HTR-8/SVneo (cell line): ENCODE measurements around the gene SLC1A2.
"Not testable (repeated sequence)": the region's sequence is repeated elsewhere in the genome, so short reads cannot be mapped to it uniquely, and the experiment has no call there.

Experiments
- DNase-seq: peaks from one replicate; pipeline ENCODE4 v3.0.0; 2011; ENCODE audit warnings: low spot score, mixed read lengths; ENCODE audit not compliant: insufficient read length
- FAIRE-seq: peaks from 2 replicates; lab custom pipeline; 2011; peaks lifted over from hg19 to GRCh38; lab: Jason Lieb, UNC

Gene SLC1A2

GRCh38 chr11:35235936-35236666 lies 183.3 kb downstream of the SLC1A2 start:
- DNase-seq (no peak), FAIRE-seq (no peak)

- FAIRE-seq, result no peak
- no peak for DNase-seq
Observed at GRCh38 chr11:35235498-35235897, 183.9 kb downstream of the SLC1A2 start.

DNA sequence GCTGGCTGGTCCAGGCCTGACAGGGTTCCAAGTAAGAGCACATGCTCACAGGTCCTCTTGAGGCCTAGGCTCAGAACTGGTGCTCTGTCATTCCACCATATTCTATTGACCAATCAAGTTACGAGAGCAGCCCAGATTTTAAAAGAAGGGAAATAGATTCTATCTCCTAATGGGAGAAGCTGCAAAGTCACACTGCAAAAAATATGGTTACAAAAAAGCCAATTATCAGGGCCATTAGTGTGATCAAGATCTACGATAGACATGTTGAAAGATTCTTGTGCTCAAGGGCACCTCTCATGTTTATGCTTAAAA lies 184.2 kb downstream of the SLC1A2 start:
- DNase-seq (no peak), FAIRE-seq (no peak)

GRCh38 chr11:35234460-35235156 lies 184.8 kb downstream of the SLC1A2 start:
- DNase-seq, result no peak
- no peak for FAIRE-seq

- no peak for DNase-seq
- no peak for FAIRE-seq
Observed at GRCh38 chr11:35233518-35233917, 185.8 kb downstream of the SLC1A2 start.

DNA sequence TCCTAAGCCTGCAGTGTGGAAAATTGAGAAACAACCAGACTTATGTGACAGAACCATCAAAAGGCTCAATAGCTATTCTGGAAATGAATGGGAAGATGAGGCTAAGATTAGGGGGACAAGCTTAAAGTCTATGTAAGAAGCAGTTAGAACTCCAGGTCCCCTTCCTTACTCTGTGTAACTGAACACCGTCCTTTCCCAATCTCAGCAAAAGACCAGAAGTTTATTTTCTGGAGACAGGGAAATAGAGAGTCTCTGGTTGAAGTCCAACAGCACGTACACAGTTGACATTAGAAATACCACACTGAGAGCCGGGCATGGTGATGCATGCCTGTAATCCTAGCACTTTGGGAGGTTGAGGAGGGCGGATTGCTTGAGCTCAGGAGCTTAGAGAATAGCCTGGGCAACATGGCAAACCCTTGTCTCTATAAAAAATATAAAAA lies 186.4 kb downstream of the SLC1A2 start:
- FAIRE-seq (peak; percentile 60), DNase-seq (no peak)

- no peak for FAIRE-seq
Observed at GRCh38 chr11:35231076-35231860, 188.1 kb downstream of the SLC1A2 start.

GRCh38 chr11:35230388-35230787 lies 189.0 kb downstream of the SLC1A2 start:
- no peak for FAIRE-seq
- DNase-seq, result no peak

More at GRCh38 chr11:35231076-35231860, 188.1 kb downstream of the SLC1A2 start:
- DNase-seq, result no peak

DNA sequence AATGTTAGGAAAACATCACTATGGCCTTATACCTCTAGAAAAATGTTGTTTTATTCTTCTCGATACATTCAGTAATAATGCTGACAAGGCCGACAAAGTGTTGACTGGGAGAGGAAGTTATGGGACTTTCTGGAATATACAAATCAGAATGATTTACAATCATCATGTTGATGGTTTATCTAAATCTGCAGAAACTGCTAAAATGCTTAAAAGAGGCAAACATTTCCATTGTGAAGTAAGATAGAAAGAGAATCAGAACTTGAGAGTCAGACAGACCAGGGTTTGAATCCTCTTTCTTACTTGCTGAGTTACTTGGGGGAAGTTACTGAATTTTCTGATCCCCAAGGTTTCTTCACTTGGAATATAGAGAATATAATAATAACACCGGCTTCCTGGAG lies 191.0 kb downstream of the SLC1A2 start:
- DNase-seq, result no peak
- FAIRE-seq, result no peak

- no peak for DNase-seq
- FAIRE-seq, result no peak
Observed at GRCh38 chr11:35227576-35228327, 191.6 kb downstream of the SLC1A2 start.

DNA sequence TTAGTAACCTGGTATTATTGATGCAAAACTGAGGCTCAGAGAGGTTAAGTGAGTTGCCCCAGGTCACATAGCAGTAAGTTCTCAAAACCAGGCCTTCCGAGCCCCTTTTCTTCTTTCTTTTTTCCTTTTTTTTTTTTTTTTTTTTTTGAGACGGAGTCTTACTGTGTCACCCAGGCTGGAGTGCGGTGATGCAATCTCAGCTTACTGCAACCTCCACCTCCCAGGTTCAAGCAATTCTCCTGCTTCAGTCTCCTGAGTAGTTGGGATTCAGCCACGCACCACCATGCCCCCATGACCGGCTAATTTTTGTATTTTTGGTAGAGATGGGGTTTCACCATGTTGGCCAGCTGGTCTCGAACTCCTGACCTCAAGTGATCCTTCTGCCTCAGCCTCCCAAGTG lies 192.6 kb downstream of the SLC1A2 start:
- DNase-seq, result not testable (repeated sequence)
- FAIRE-seq, result peak; percentile 16

DNA sequence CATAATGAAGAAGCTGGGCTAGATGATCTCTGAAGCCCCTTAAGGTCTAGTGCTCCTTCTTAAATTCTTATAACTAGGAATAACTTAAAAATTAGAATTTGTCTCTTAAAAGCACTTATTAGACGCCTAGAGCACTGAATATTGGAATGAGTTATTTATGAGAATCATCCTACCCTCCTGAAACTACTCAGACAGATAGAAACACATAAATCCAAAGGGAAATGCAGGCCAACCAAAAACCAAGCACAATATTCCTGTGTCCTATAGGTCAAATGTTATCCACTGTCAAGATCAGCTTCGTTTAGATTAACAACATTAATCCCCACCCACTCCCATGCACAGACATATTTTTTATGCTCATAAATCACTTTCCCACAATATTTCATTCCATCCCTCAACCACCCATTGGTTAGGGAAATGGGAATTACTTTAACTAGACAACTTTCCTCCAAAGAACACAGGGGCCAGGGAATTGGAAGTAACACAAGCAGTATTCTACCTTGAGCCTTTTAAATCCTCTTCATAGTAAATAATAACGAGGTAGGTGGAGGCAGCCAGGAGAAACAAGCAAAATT lies 193.3 kb downstream of the SLC1A2 start:
- FAIRE-seq (no peak), DNase-seq (no peak)

GRCh38 chr11:35223991-35224390 lies 195.4 kb downstream of the SLC1A2 start:
- FAIRE-seq (no peak), DNase-seq (no peak)

DNA sequence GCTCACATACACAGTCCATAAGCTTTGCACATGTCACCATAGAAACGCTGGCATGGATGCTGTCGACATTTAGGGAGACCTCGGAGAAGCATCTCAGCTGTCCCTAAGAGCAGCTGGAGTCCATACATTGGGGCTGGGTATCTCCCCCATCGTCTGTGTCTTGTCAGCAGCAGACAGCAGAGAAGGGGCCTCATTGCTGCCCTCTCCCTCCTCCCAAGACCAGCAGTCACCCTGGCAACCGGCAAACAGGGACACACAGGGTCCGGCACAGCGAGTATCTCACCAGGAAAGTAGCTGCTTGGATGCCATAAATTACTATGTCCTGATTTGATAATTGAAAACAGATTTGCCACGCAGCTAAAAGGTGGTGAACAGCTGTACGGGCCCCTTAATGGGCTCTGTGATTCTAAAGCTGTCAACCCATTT lies 196.0 kb downstream of the SLC1A2 start:
- DNase-seq, result no peak

DNA sequence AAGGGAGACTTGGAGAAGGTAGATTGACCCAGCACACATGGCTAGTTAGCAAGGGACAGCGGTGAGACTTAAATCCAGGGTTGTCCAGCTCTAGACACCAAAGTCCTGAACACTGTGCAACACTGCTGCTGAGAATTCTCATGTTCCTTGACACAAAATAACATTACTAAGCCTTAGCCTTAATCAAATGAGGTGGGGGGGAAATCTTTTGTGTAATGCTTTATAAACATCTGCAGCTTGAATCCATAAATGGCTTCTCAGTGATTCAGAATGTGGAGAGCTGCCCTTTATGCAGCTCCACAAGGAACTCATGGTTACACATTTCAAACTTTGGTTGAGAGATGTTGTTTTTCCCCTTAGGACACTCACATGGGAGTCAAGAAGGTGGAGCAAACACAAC lies 200.4 kb downstream of the SLC1A2 start:
- FAIRE-seq (no peak), DNase-seq (no peak)

More for the DNA sequence above, 196.0 kb downstream of the SLC1A2 start:
- FAIRE-seq, result no peak

DNA sequence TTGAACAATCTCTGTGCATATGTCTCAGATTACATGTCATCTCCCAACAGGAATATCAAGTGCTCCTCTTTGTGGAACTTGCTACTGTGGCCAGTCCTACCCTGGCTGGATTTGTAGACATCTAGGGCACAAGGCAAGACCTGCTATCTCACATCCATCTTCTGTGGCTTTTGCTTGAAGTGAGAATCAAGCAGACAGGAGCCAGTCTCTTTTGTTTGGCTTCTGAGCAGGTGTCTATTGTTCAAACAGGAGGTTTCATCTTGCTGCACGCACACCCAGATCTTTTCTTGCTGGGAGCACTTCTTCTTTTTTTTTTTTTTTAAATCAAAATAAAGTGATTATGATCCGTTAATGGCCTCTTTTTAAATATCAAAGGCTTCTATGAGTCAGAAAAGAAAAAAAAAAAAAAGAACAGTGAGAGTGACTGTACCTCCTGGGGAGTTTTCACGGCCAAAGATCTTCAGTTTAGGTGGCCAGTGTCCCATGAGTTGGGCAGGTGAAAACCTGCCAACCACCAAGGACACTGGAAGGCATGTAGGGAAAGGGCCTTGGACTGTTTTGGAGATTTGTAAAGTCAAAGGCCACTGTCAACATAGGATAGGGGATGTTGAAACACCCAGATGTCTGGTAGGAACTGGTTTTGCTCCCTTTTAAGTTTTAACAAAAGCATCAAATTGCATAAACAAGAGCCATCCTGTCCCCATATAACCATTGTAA lies 202.2 kb downstream of the SLC1A2 start:
- no peak for DNase-seq
- no peak for FAIRE-seq

DNA sequence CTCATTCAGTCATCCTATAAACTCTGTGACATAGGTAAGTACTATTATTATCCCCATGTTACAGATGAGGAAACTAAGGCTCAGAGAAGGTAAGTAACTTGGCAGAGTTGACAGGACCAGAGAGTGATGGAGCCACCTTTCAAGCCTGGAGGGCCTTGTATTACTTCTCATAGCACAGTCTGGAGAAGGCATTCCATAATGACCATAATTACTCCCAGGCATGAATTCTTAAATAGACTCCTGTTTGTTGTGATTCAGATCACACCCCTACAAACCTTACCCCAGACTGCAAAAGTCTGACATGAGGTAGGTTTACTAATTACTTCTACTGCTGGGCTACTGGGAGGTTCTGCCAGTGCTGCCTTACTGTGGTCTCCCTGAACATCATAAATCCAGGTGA lies 203.4 kb downstream of the SLC1A2 start:
- DNase-seq, result no peak
- no peak for FAIRE-seq

- peak; percentile 21 for DNase-seq
- FAIRE-seq, result no peak
Observed at GRCh38 chr11:35214792-35215193, 204.6 kb downstream of the SLC1A2 start.

GRCh38 chr11:35214226-35214770 lies 205.1 kb downstream of the SLC1A2 start:
- no peak for FAIRE-seq
- no peak for DNase-seq
